Ascending aorta (tissue), 2 donors: Measurements from ENCODE around the gene LRRC74B. TPM values are rescaled to one million over a fixed set of nuclear protein-coding genes. Genes with fewer than 3 reads are reported as not detected.
"Not testable (repeated sequence)": the region's sequence is repeated elsewhere in the genome, so short reads cannot be mapped to it uniquely, and the experiment has no call there.

Source experiments
- DNase-seq, 2 donors: peaks; one replicate each; pipeline ENCODE4 v3.0.0-alpha.2; 2019; ENCODE audit warnings: low spot score in 2 of 2
- H3K27ac ChIP-seq, 2 donors: fragments of 200-600 bp; sonication (generic); one replicate each; pipeline ENCODE4 v1.5.1; 2016 to 2017; ENCODE audit warnings: mild to moderate bottlenecking in 1 of 2
- H3K27me3 ChIP-seq: fragments of 200-600 bp; sonication (generic); one replicate; pipeline ENCODE4 v1.5.1; 2017
- H3K36me3 ChIP-seq, 2 donors: fragments of 200-600 bp; sonication (generic); one replicate each; pipeline ENCODE4 v1.5.1; 2016
- H3K4me1 ChIP-seq, 2 donors: fragments of 200-600 bp; sonication (generic); one replicate each; pipeline ENCODE4 v1.5.1; 2016 to 2017; ENCODE audit warnings: mild to moderate bottlenecking in 1 of 2
- H3K4me3 ChIP-seq, 2 donors: fragments of 200-600 bp; sonication (generic); one replicate each; pipeline ENCODE4 v1.5.1; 2016 to 2017; ENCODE audit warnings: mild to moderate bottlenecking in 1 of 2
- H3K9me3 ChIP-seq, 2 donors: fragments of 200-600 bp; sonication (generic); one replicate each; pipeline ENCODE4 v1.5.1; 2016
- intact Hi-C: fragments of 100-400 bp; cut with DNase I; formaldehyde crosslinking; loops from one replicate; pipeline ENCODE4 v1.15.1; 2023
- total RNA-seq: library from RNA; depleted of rRNA; stranded (reverse); fragments of >200 nt; gene quantifications from one replicate; pipeline ENCODE4 v1.1.0, GENCODE V29; 2016
- TF ChIP-seq, protein P1 (sequence below), 3 experiments: fragments of 200-600 bp in 2 of 3; fragments of 450-650 bp in 1 of 3; sonication (generic) in 2 of 3; IDR thresholded peaks; one replicate each; pipeline ENCODE4 v1.5.1; 2016 to 2019; ENCODE audit warnings: antibody characterized with exemption in 3 of 3, mild to moderate bottlenecking in 1 of 3, moderate library complexity in 1 of 3

LRRC74B gene
- total RNA-seq, 1 donor from 2014 or later, result 2.6 TPM

GRCh38 chr22:21032868-21033688 lies 12.7 kb upstream of the LRRC74B start:
- no peaks in the 10 kb centered on the region for H3K27me3 ChIP-seq
- intact Hi-C loops, result no loop called here
- H3K27ac ChIP-seq, result no peak overlapping the region
- TF ChIP-seq, protein P1, sequence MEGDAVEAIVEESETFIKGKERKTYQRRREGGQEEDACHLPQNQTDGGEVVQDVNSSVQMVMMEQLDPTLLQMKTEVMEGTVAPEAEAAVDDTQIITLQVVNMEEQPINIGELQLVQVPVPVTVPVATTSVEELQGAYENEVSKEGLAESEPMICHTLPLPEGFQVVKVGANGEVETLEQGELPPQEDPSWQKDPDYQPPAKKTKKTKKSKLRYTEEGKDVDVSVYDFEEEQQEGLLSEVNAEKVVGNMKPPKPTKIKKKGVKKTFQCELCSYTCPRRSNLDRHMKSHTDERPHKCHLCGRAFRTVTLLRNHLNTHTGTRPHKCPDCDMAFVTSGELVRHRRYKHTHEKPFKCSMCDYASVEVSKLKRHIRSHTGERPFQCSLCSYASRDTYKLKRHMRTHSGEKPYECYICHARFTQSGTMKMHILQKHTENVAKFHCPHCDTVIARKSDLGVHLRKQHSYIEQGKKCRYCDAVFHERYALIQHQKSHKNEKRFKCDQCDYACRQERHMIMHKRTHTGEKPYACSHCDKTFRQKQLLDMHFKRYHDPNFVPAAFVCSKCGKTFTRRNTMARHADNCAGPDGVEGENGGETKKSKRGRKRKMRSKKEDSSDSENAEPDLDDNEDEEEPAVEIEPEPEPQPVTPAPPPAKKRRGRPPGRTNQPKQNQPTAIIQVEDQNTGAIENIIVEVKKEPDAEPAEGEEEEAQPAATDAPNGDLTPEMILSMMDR (IDR thresholded peaks at IDR 0.05), result no peak
- H3K4me3 ChIP-seq, result no peak overlapping the region
- no peaks in the 10 kb centered on the region for H3K4me1 ChIP-seq
- no peaks in the 10 kb centered on the region for H3K9me3 ChIP-seq
- DNase-seq, result no peak
- no peaks in the 10 kb centered on the region for H3K36me3 ChIP-seq

GRCh38 chr22:21033895-21034294 lies 11.9 kb upstream of the LRRC74B start:
- TF ChIP-seq, protein P1 (IDR thresholded peaks at IDR 0.05), result no peak
- intact Hi-C loops, result no loop called here
- Histone ChIP-seq H3K27me3 (no peaks in the 10 kb centered on the region), H3K4me3 (no peak overlapping the region), H3K27ac (no peak overlapping the region), H3K9me3 (no peaks in the 10 kb centered on the region), H3K4me1 (no peaks in the 10 kb centered on the region), H3K36me3 (no peaks in the 10 kb centered on the region)
- no peak for DNase-seq

GRCh38 chr22:21034989-21035388 lies 10.8 kb upstream of the LRRC74B start:
- H3K27me3 ChIP-seq, result no peaks in the 10 kb centered on the region
- intact Hi-C loops, result no loop called here
- no peaks in the 10 kb centered on the region for H3K9me3 ChIP-seq
- no peaks in the 10 kb centered on the region for H3K36me3 ChIP-seq
- DNase-seq, result no peak
- TF ChIP-seq, protein P1 (IDR thresholded peaks at IDR 0.05), result no peak
- H3K4me1 ChIP-seq, result no peaks in the 10 kb centered on the region
- H3K4me3 ChIP-seq, result no peak overlapping the region
- H3K27ac ChIP-seq, result no peak overlapping the region

GRCh38 chr22:21038405-21038804 lies 7.3 kb upstream of the LRRC74B start:
- no peaks in the 10 kb centered on the region for H3K4me1 ChIP-seq
- H3K9me3 ChIP-seq, result no peaks in the 10 kb centered on the region
- DNase-seq, result no peak
- no peak overlapping the region for H3K4me3 ChIP-seq
- TF ChIP-seq, protein P1 (IDR thresholded peaks at IDR 0.05), result no peak
- no peaks in the 10 kb centered on the region for H3K36me3 ChIP-seq
- intact Hi-C loops, result no loop called here
- no peak overlapping the region for H3K27ac ChIP-seq
- no peaks in the 10 kb centered on the region for H3K27me3 ChIP-seq

DNA sequence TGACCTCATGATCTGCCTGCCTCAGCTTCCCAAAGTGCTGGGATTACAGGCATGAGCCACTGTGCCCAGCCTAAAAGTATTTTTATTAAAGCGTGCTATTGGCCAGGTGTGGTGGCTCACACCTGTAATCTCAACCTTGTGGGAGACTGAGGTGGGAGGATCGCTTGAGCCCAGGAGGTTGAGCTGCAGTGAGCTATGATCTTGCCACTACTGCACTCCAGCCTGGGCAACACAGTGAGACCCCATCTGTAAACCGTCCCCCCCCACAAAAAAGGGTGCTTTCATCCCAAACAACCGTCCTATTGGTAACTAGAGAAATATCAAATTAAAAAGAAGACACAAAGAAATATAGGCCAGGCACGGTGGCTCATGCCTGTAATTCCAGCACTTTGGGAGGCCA lies 6.6 kb upstream of the LRRC74B start:
- H3K27me3 ChIP-seq, H3K4me3 ChIP-seq, H3K4me1 ChIP-seq, DNase-seq, H3K9me3 ChIP-seq, intact Hi-C loops, H3K36me3 ChIP-seq, H3K27ac ChIP-seq: not testable (repeated sequence)

GRCh38 chr22:21041937-21042336 lies 3.8 kb upstream of the LRRC74B start:
- DNase-seq, result no peak
- H3K4me1 ChIP-seq, result peaks cover 7 to 15% of the 10 kb centered on the region in 2 donors
- intact Hi-C loops, result loop anchor here (10.0 kb wide), 1 partner anchor 623 kb away; the partner anchor contains the start of gene PPIL2
- H3K27ac ChIP-seq, result no peak overlapping the region
- no peaks in the 10 kb centered on the region for H3K27me3 ChIP-seq
- TF ChIP-seq, protein P1 (IDR thresholded peaks at IDR 0.05), result no peak
- H3K36me3 ChIP-seq, result no peaks in the 10 kb centered on the region
- no peak overlapping the region for H3K4me3 ChIP-seq
- no peaks in the 10 kb centered on the region for H3K9me3 ChIP-seq
